Measurements from ENCODE around the gene SLC6A17. TPM values are rescaled to one million over a fixed set of nuclear protein-coding genes. Genes with fewer than 3 reads are reported as not detected.

SLC6A17 gene
- total RNA-seq, 2 experiments from 2014 or later = not detected

DNA sequence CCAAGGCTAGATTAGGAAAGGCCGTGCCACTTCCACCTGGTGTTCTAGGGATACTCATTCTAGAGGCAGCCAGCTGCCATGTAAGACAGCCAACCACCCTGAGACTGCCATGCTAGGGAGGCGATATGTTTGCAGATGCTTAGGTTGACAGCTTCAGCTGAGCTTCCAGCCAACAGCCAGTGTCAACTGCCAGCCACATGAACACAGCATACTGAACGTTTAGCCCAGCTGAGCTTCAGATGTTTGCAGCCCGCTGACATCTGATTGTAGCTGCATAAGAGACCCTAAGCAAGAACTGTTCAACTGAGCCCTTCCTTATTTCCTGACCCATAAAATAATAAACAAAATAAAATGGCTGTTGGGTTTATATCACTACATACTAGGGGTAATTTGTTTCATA, 54.9 kb downstream of the SLC6A17 start:
- peaks cover 33% of the 10 kb centered on the region for H3K4me1 Mint-ChIP-seq
- ChIA-PET POLR2A (interaction anchor here (3.2 to 8.0 kb wide), 2 partner anchors 133 kb away, joined by 27 to 142 read pairs; partner anchors contain the start of gene RBM15), CTCF (interaction anchor here (0.6 to 6.2 kb wide), 4 partner anchors 109 to 255 kb away, joined by 3 to 68 read pairs (median 34); no protein-coding TSS in a partner anchor)
- no peak overlapping the region for H3K27ac Mint-ChIP-seq
- no peaks in the 10 kb centered on the region for H3K9me3 Mint-ChIP-seq
- no peaks in the 10 kb centered on the region for H3K36me3 Mint-ChIP-seq (ENCODE audit: low read depth)
- H3K27me3 Mint-ChIP-seq = no peaks in the 10 kb centered on the region
- no peak overlapping the region for H3K4me3 Mint-ChIP-seq
- DNase-seq = no peak

DNA sequence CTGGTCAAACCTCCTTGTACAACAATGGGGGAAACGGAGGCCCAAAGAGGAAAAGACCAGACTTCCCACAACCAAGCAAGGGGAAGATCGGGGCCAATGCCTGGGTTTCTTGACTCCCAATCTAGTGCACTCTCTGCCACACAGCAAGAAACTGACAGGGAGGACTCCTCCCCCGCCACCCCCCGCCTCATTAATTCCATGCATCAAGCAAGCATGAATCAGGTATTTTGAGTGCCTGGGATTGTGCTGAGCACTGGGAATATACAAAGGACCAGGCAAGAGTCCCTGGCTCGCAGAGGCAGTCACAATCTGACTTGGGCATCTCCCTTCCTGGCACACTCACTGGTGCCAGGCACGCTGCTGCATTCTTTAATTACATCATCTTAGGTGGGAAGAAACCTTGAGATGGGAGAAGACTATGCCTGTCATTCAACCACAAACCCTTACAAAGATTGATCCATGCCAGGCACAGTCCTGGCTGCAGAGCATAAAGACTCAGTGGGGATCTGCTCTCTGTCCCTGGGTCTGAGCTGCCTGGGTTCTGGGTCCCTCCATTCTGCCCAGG, 55.4 kb downstream of the SLC6A17 start:
- no peaks in the 10 kb centered on the region for H3K27me3 Mint-ChIP-seq
- ChIA-PET POLR2A (interaction anchor here (1.0 to 8.0 kb wide), 2 partner anchors 9 to 132 kb away, joined by 3 to 142 read pairs; partner anchors contain the start of gene RBM15), CTCF (interaction anchor here (1.1 to 7.1 kb wide), 3 partner anchors 108 to 254 kb away, joined by 3 to 234 read pairs (median 74); no protein-coding TSS in a partner anchor)
- no peaks in the 10 kb centered on the region for H3K9me3 Mint-ChIP-seq
- DNase-seq = no peak
- H3K27ac Mint-ChIP-seq = no peak overlapping the region
- no peak overlapping the region for H3K4me3 Mint-ChIP-seq
- peaks cover 33% of the 10 kb centered on the region for H3K4me1 Mint-ChIP-seq
- H3K36me3 Mint-ChIP-seq (ENCODE audit: low read depth) = no peaks in the 10 kb centered on the region

DNA sequence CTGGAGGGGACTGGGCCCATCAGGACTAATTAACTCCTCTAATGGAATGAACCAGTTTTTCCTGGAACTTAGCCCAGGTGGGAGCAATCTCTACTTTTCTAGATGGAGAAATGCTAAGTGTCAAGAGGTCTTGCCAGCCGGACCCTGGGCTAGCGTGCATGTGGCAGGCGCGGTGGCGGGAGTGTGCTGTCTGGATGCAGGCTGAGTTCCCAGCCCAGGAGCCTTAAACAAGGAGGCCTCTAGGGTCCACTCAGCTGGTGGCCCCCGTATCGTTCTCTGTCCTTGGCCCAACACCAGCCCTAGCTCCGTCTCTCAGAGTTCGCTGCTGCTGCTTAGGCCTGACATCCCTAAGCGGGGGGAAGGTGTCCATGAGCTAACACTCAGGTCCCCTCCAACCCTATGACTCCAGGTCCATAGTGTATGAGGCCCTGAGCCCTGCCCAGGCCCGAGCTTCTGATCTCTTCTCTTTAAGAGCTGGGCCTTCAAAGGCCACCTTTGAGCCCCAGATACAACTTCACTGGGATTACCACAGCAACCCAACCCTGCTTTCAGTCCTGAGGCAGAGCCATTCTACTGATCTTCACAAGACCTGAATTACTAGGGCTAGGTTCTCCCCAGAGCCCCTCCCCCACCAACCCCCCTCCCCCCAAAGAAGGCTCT, 56.1 kb downstream of the SLC6A17 start:
- Mint-ChIP-seq H3K4me3 (no peak overlapping the region), H3K9me3 (no peaks in the 10 kb centered on the region), H3K36me3 (ENCODE audit: low read depth) (no peaks in the 10 kb centered on the region), H3K27me3 (peaks cover 2% of the 10 kb centered on the region), H3K27ac (no peak overlapping the region), H3K4me1 (peaks cover 35% of the 10 kb centered on the region)
- POLR2A ChIA-PET = interaction anchor here (1.0 to 8.0 kb wide), 4 partner anchors 10 to 253 kb away, joined by 3 to 142 read pairs (median 4); partner anchors contain the start of gene RBM15
- CTCF ChIA-PET = interaction anchor here (1.1 to 7.1 kb wide), 16 partner anchors 9 to 290 kb away, joined by 3 to 234 read pairs (median 10); partner anchors contain the start of genes LAMTOR5 and RBM15
- DNase-seq = no peak

DNA sequence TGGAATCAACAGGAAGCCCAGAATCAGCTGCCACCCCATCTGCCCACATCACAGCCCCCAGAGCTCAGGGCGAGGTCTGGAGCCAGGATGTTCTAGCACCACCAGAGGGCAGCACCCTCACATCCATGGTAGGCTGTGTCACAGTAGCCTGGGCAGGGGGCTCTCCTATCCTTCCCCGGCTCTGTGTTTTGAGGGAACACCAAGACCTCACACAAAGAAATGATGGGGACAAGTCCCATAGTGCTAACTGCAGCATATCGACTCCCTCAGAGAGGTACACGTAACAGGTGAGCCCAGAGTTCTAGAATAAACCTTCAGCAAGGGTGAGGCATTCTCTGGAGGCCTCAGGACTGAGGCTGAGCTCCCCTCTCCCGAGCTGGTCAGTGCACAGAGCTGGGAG, 57.5 kb downstream of the SLC6A17 start:
- peak; percentile 79 for DNase-seq
- Mint-ChIP-seq H3K4me3 (no peak overlapping the region), H3K27ac (no peak overlapping the region), H3K27me3 (peaks cover 8% of the 10 kb centered on the region), H3K36me3 (ENCODE audit: low read depth) (peaks cover 3% of the 10 kb centered on the region), H3K9me3 (no peaks in the 10 kb centered on the region), H3K4me1 (peaks cover 43% of the 10 kb centered on the region)
- CTCF ChIA-PET = interaction anchor here (0.6 to 7.1 kb wide), 44 partner anchors 8 to 398 kb away, joined by 3 to 234 read pairs (median 4); partner anchors contain the start of genes LAMTOR5 and RBM15
- POLR2A ChIA-PET = interaction anchor here (0.8 to 8.0 kb wide), 4 partner anchors 103 to 288 kb away, joined by 3 to 142 read pairs (median 4); partner anchors contain the start of gene RBM15

DNA sequence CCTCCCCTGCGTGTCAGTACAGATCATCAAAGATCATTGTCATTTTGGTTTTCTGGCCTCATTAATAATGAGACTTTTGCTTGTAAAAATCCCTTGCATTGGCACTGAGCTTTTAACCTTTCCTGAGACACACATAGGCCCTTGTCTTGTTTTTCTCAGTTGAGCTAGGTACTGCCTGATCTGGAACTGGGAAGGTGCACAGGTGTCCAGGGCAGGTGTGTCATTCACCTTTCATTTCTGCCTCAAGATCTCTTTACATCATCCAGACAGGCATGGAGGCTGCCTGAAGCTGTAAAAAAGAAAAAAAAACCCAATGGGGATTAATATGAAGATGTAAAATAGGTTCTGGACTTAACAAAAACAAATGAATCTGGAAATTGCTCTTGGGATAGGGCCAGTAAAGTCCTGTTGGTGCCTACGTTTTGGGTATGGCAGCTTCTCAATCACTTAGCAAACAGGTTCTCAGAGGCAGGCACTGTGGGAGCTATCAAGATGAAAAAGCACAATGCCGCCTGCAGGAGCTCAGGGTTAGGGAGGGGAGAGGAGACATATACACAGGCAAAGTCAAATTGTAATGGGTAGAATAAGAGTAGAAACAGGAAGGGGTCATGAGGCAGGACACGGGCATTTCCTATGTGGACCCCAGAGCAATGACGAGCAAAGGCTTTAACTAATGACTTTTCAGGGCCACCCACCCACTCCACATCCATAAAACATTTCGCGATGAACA, 58.8 kb downstream of the SLC6A17 start:
- ChIA-PET POLR2A (interaction anchor here (0.5 to 8.0 kb wide), 8 partner anchors 10 to 251 kb away, joined by 3 to 142 read pairs (median 3); partner anchors contain the start of genes LAMTOR5 and RBM15), CTCF (interaction anchor here (0.7 to 7.1 kb wide), 22 partner anchors 10 to 287 kb away, joined by 3 to 234 read pairs (median 6); partner anchors contain the start of genes LAMTOR5 and RBM15)
- H3K27ac Mint-ChIP-seq = peak overlapping the region; percentile 88
- no peak for DNase-seq
- H3K27me3 Mint-ChIP-seq = peaks cover 9% of the 10 kb centered on the region
- H3K4me3 Mint-ChIP-seq = peak overlapping the region; percentile 81
- H3K36me3 Mint-ChIP-seq (ENCODE audit: low read depth) = peaks cover 3% of the 10 kb centered on the region
- peaks cover 41% of the 10 kb centered on the region for H3K4me1 Mint-ChIP-seq
- H3K9me3 Mint-ChIP-seq = no peaks in the 10 kb centered on the region

DNA sequence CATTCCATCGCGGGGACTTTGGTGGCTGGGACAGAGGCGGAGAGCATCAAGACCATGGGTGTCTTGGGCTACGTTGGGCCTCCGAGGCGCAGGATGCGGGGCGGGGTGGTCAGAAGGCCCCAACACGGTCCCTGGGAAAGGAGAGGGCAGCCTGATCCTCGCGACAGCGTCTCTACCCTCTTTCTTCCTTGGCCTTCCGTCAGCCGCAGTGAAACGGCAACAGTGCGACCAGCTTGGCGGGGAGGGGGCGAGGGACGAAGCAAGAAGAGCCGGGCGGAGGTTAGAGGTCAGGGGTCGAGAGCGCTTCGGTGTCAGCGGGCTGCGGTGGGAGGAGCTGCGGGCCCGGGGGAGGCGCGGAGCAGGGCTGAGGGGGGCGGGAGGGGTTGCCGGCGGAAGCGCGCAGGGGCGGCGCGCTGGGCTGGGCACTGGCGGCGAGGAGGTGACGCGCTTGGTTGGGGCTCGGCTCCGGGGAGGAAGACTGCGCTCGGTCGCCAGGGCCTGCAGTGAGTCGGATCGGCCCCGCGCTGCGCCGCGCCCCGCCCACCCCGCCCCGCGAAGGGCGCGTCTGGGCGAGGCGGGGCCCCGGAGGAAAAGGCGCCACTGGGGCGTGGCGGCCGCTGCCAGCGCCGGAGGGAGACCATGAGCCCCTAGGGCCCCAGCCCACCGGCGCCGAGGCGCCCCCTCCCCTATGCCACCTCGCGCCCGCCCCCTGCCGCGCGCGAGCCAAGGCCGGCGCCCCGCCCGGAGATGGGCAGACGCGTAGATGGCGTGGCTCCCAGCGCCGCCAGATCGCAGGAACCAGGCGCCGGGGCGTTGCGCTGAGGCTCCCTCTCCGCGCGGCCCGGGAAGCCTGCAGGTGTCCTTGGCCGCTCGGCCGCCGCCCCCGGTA, 59.7 kb downstream of the SLC6A17 start, which contains the start of gene KCNC4:
KCNC4 (plus strand) TSS at position 600 of the 889 bp plus-strand sequence. CDS start 1,186 bp downstream, outside the sequence.
- DNase-seq = peak; percentile 95
- Mint-ChIP-seq H3K4me3 (peak within 1 kb of the TSS; percentile 81), H3K27ac (peak within 1 kb of the TSS; percentile 88), H3K27me3 (peaks cover 9% of the 10 kb centered on the region), H3K36me3 (ENCODE audit: low read depth) (peaks cover 3% of the 10 kb centered on the region), H3K9me3 (no peaks in the 10 kb centered on the region), H3K4me1 (peaks cover 46% of the 10 kb centered on the region)
- CTCF ChIA-PET = interaction anchor here (0.6 to 7.1 kb wide), 11 partner anchors 9 to 286 kb away, joined by 3 to 234 read pairs (median 12); partner anchors contain the start of gene RBM15
- POLR2A ChIA-PET = interaction anchor here (0.7 to 8.0 kb wide), 8 partner anchors 9 to 250 kb away, joined by 3 to 142 read pairs (median 4); partner anchors contain the start of genes LAMTOR5 and RBM15

DNA sequence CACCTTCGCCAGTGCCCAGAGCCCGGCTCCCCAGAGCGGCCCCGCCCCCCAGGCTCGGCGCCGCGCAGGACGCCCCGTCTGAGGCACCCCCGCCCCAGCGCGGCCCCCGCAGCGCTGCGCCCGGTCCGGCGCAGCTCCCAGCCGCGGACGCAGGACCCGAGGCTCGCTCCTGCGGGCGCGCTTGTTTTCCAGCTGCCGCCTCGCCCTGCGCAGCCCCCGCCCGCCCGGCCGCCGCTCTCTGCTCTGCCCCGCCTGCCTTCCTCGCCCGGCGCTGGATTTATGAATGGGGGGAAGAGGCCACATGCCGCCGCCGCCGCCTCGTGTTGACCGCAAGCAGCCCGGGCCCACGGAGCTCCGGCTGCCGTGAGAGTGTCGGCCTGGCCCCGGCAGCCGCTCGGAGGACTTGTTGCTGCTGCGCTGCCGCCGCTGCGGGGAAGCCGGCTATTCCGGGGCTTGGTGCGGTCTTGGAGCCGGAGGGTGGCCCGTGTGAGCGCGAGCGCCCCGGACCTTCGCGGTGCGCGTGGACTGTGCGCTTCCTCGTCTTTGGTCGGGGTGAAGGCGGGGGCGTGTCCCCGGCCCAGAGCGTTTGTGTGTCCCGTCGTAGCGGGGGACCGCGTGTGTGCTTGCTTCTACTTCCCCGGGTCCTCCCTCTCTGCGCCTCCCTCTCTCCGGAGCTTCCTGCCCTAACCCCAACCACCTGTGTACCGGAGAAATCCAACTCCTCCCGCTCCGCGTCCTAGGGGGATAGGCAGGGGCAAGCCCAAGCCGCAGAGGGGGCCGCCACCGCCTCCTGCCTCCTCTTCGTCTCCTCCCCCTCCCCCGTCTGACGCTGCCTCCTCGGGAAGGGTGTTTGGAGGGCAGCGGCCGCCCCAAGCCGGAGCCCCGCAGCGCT, 60.6 kb downstream of the SLC6A17 start:
- POLR2A ChIA-PET = interaction anchor here (0.9 to 8.0 kb wide), 7 partner anchors 8 to 249 kb away, joined by 3 to 142 read pairs (median 5); partner anchors contain the start of gene RBM15
- peak overlapping the region; percentile 66 for H3K27ac Mint-ChIP-seq

DNA sequence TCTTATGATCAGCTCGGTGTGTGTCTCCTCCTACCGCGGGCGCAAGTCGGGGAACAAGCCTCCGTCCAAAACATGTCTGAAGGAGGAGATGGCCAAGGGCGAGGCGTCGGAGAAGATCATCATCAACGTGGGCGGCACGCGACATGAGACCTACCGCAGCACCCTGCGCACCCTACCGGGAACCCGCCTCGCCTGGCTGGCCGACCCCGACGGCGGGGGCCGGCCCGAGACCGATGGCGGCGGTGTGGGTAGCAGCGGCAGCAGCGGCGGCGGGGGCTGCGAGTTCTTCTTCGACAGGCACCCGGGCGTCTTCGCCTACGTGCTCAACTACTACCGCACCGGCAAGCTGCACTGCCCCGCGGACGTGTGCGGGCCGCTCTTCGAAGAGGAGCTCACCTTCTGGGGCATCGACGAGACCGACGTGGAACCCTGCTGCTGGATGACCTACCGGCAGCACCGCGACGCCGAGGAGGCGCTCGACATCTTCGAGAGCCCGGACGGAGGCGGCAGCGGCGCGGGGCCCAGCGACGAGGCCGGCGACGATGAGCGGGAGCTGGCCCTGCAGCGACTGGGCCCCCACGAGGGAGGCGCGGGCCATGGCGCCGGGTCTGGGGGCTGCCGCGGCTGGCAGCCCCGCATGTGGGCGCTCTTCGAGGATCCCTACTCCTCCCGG, 61.3 kb downstream of the SLC6A17 start:
- peaks cover 51% of the 10 kb centered on the region for H3K4me1 Mint-ChIP-seq
- no peak for DNase-seq

More for the DNA sequence above, 60.6 kb downstream of the SLC6A17 start:
- Mint-ChIP-seq H3K27me3 (peaks cover 9% of the 10 kb centered on the region), H3K4me1 (peaks cover 47% of the 10 kb centered on the region), H3K36me3 (ENCODE audit: low read depth) (peaks cover 3% of the 10 kb centered on the region), H3K9me3 (no peaks in the 10 kb centered on the region), H3K4me3 (peak overlapping the region; percentile 81)
- CTCF ChIA-PET = interaction anchor here (1.4 to 7.1 kb wide), 6 partner anchors 8 to 285 kb away, joined by 8 to 234 read pairs (median 61); partner anchors contain the start of gene RBM15
- peak; percentile 62 for DNase-seq

DNA sequence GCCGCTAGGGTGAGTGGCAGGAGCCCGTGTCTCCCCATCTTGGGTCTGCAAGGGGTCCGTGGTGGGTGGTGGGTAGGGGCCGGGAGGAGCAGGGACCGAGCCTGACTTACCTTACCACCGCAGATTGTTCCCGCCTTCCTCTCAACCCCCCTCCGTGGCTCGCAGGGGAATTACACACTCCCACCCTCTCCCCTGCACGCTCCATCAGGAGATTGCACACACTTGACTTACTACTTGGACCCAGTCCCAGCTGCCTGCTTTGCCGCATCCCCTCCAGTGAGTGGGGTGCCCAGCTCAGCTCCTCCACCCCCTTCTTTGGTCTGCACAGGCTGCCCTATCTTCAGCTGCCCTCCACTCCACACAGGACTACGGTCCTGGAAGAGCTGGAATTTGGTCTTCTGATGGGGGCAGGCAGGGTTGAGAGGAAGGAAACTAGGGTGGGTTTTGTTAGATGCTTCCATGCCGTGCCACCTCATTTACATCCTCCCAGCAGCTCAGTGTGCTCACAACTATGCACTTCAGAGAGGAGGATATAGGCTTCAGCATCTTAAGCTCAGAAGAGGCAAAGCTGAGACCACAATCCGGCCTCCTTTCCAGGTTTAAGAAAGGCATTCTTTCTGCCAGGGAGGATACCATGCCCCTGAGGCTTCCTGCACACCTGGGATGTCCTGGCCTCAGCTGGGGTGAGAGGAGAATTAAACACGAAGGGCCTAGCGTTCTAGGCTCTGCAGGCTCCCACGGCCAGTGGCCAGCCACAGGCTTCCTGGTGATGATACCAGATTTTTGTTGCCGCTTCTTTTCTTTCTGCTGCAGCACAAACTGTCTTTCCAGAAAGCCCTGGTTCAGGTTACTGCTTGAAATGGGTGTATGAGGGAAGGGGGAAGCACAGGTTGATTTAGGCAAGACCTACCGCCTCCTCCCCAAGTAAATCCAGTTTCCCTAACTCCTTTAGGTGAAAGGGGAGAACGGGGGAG, 62.2 kb downstream of the SLC6A17 start:
- POLR2A ChIA-PET = interaction anchor here (0.7 to 8.0 kb wide), 6 partner anchors 9 to 196 kb away, joined by 3 to 142 read pairs (median 5); partner anchors contain the start of genes LAMTOR5 and RBM15
- Mint-ChIP-seq H3K4me3 (peak overlapping the region; percentile 67), H3K9me3 (no peaks in the 10 kb centered on the region), H3K4me1 (peaks cover 55% of the 10 kb centered on the region), H3K27ac (no peak overlapping the region), H3K27me3 (peaks cover 9% of the 10 kb centered on the region), H3K36me3 (ENCODE audit: low read depth) (peaks cover 3% of the 10 kb centered on the region)
- DNase-seq = no peak
- CTCF ChIA-PET = interaction anchor here (0.8 to 7.1 kb wide), 4 partner anchors 9 to 200 kb away, joined by 3 to 234 read pairs (median 8); no protein-coding TSS in a partner anchor

More for the DNA sequence above, 61.3 kb downstream of the SLC6A17 start:
- peak overlapping the region; percentile 66 for H3K27ac Mint-ChIP-seq
- no peaks in the 10 kb centered on the region for H3K9me3 Mint-ChIP-seq
- H3K27me3 Mint-ChIP-seq = peaks cover 9% of the 10 kb centered on the region
- peak overlapping the region; percentile 81 for H3K4me3 Mint-ChIP-seq
- H3K36me3 Mint-ChIP-seq (ENCODE audit: low read depth) = peaks cover 3% of the 10 kb centered on the region
- ChIA-PET CTCF (interaction anchor here (0.8 to 7.1 kb wide), 4 partner anchors 8 to 200 kb away, joined by 3 to 234 read pairs (median 8); no protein-coding TSS in a partner anchor), POLR2A (interaction anchor here (0.9 to 8.0 kb wide), 6 partner anchors 9 to 137 kb away, joined by 3 to 142 read pairs (median 5); partner anchors contain the start of gene RBM15)
